GM12891 (cell line): Measurements from ENCODE around the gene WFDC1.

ENCODE experiments used
- PAX5 ChIP-seq: IDR thresholded peaks from 2 replicates; pipeline ENCODE4 v1.6.1; 2011; ENCODE audit warnings: low read length, moderate library complexity, mild to moderate bottlenecking; ENCODE audit not compliant: insufficient read depth, severe bottlenecking
- POLR2A ChIP-seq: IDR thresholded peaks from 2 replicates; pipeline ENCODE4 v1.6.1; 2011; ENCODE audit warnings: low read depth, low read length, control low read depth
- POLR2AphosphoS5 ChIP-seq: IDR thresholded peaks from 2 replicates; pipeline ENCODE4 v1.6.1; 2011; ENCODE audit warnings: low read depth, low read length, control low read depth
- SPI1 ChIP-seq: IDR thresholded peaks from 2 replicates; pipeline ENCODE4 v1.6.1; 2011; ENCODE audit warnings: low read depth, low read length, control low read depth
- TAF1 ChIP-seq: IDR thresholded peaks from 2 replicates; pipeline ENCODE4 v1.6.1; 2011; ENCODE audit warnings: low read depth, low read length, control low read depth

GRCh38 chr16:84371553-84371865 lies 76.8 kb downstream of the WFDC1 start:
- no peak for TF ChIP-seq POLR2AphosphoS5
- no peak for TF ChIP-seq POLR2A
- TF ChIP-seq TAF1, result no peak
- no peak for TF ChIP-seq SPI1
- no peak for TF ChIP-seq PAX5
